H1 (cell line): Measurements from ENCODE around the gene DENND4A. TPM values are rescaled to one million over a fixed set of nuclear protein-coding genes. Genes with fewer than 3 reads are reported as not detected.

Experiments used
- CTCF ChIA-PET: fragments of 300-600 bp; sonication (Branson Sonifier 250); formaldehyde crosslinking; loops from one replicate; lab custom pipeline; 2021; ENCODE audit not compliant: partially characterized antibody; lab: Charles Lee
- POLR2A ChIA-PET: fragments of 300-600 bp; sonication (Branson Sonifier 250); formaldehyde crosslinking; loops from one replicate; lab custom pipeline; 2021; ENCODE audit warnings: inconsistent platforms; ENCODE audit not compliant: partially characterized antibody; lab: Charles Lee
- DNase-seq, 2 experiments: peaks; one replicate each; pipeline versions ENCODE4 v3.0.0 to v3.0.0-alpha.2; 2010 to 2022; ENCODE audit warnings: low spot score in 2 of 2, low read depth in 1 of 2, mixed read lengths in 1 of 2
- FAIRE-seq: peaks from 2 replicates; lab custom pipeline; 2011; peaks lifted over from hg19 to GRCh38; lab: Jason Lieb, UNC
- H2AFZ ChIP-seq: 2 replicates; pipeline ENCODE4 v1.8.1; 2012; ENCODE audit warnings: low read length, inconsistent platforms
- H2AK5ac ChIP-seq: 2 replicates; pipeline ENCODE4 v1.6.1; 2013; ENCODE audit warnings: low read depth, low read length
- H2BK120ac ChIP-seq: replicated peaks from 2 replicates; pipeline ENCODE3; 2013; ENCODE audit warnings: low read depth, low read length, inconsistent platforms
- H2BK12ac ChIP-seq: 2 replicates; pipeline ENCODE4 v1.6.1; 2013; ENCODE audit warnings: low read depth, low read length
- H2BK15ac ChIP-seq: 2 replicates; pipeline ENCODE4 v1.6.1; 2013; ENCODE audit warnings: low read length
- H2BK20ac ChIP-seq: 2 replicates; pipeline ENCODE4 v1.6.1; 2013; ENCODE audit warnings: low read length
- H2BK5ac ChIP-seq: 2 replicates; pipeline ENCODE4 v1.6.1; 2013; ENCODE audit warnings: low read depth, low read length
- H3K14ac ChIP-seq: 2 replicates; pipeline ENCODE4 v1.6.1; 2013; ENCODE audit warnings: inconsistent platforms; ENCODE audit not compliant: insufficient read length
- H3K18ac ChIP-seq: 2 replicates; pipeline ENCODE4 v1.6.1; 2013; ENCODE audit warnings: low read length; ENCODE audit errors: extremely low read depth
- H3K23ac ChIP-seq: 2 replicates; pipeline ENCODE4 v1.6.1; 2013; ENCODE audit warnings: inconsistent platforms; ENCODE audit not compliant: insufficient read length
- H3K23me2 ChIP-seq: 2 replicates; pipeline ENCODE4 v1.6.1; 2013; ENCODE audit warnings: low read depth, low read length
- H3K27ac ChIP-seq: 2 replicates; pipeline ENCODE4 v1.6.1; 2011; ENCODE audit warnings: low read depth, low read length, inconsistent platforms
- H3K27me3 ChIP-seq, 4 experiments: replicated peaks in 1 of 4; 1 replicate in 1 of 4; 2 replicates in 3 of 4; pipeline versions ENCODE4 v1.6.1 to v1.8.1; 2011 to 2013; ENCODE audit warnings: low read length in 3 of 4, mild to moderate bottlenecking in 3 of 4, inconsistent platforms in 2 of 4, mixed read lengths in 2 of 4, moderate library complexity in 1 of 4; ENCODE audit not compliant: control insufficient read depth in 3 of 4, insufficient read depth in 3 of 4; ENCODE audit errors: extremely low read depth in 1 of 4
- H3K36me3 ChIP-seq, 4 experiments: 2 replicates each; pipeline versions ENCODE4 v1.6.1 to v1.8.1; 2011 to 2013; ENCODE audit warnings: mild to moderate bottlenecking in 4 of 4, low read length in 3 of 4, moderate library complexity in 2 of 4, control low read depth in 1 of 4, inconsistent platforms in 1 of 4; ENCODE audit not compliant: insufficient read depth in 4 of 4, control insufficient read depth in 2 of 4
- H3K4ac ChIP-seq: replicated peaks from 2 replicates; pipeline ENCODE3; 2013; ENCODE audit warnings: low read length, low read depth, mixed read lengths, inconsistent platforms; ENCODE audit not compliant: insufficient read length
- H3K4me1 ChIP-seq, 4 experiments: replicated peaks in 1 of 4; 1 replicate in 1 of 4; 2 replicates in 3 of 4; pipeline versions ENCODE4 v1.6.1 to v1.8.1; 2011 to 2013; ENCODE audit warnings: low read length in 3 of 4, inconsistent platforms in 2 of 4, mixed read lengths in 1 of 4; ENCODE audit not compliant: insufficient read depth in 4 of 4, control insufficient read depth in 3 of 4
- H3K4me2 ChIP-seq, 2 experiments: 2 replicates each; pipeline versions ENCODE4 v1.6.1 to v1.8.1; 2011 to 2013; ENCODE audit warnings: low read depth in 2 of 2, low read length in 2 of 2, control low read depth in 1 of 2, inconsistent platforms in 1 of 2, mild to moderate bottlenecking in 1 of 2; ENCODE audit not compliant: insufficient read depth in 1 of 2
- H3K4me3 ChIP-seq, 4 experiments: fragments of 200-600, 300-600 bp in 1 of 4; sonication (generic), shearing (Covaris generic), sonication (Bioruptor Twin) in 1 of 4; 2 replicates each; pipeline versions ENCODE4 v1.5.1 to v1.8.1; 2011 to 2016; ENCODE audit warnings: low read length in 4 of 4, low read depth in 3 of 4, control low read depth in 2 of 4, inconsistent platforms in 2 of 4, mild to moderate bottlenecking in 2 of 4, mixed read lengths in 1 of 4, moderate library complexity in 1 of 4; ENCODE audit not compliant: insufficient read depth in 2 of 4; ENCODE audit errors: extremely low read depth in 1 of 4
- H3K56ac ChIP-seq: replicated peaks from 2 replicates; pipeline ENCODE3; 2013; ENCODE audit warnings: low read depth, mild to moderate bottlenecking, mixed read lengths, low read length, inconsistent platforms; ENCODE audit not compliant: insufficient read length
- H3K79me1 ChIP-seq: 2 replicates; pipeline ENCODE4 v1.6.1; 2013; ENCODE audit warnings: low read depth, low read length, control low read depth
- H3K79me2 ChIP-seq, 2 experiments: 2 replicates each; pipeline versions ENCODE4 v1.6.1 to v1.8.1; 2012 to 2013; ENCODE audit warnings: low read length in 2 of 2, mild to moderate bottlenecking in 2 of 2, inconsistent platforms in 1 of 2; ENCODE audit not compliant: insufficient read depth in 2 of 2, control insufficient read depth in 1 of 2
- H3K9ac ChIP-seq, 4 experiments: replicated peaks in 1 of 4; 1 replicate in 1 of 4; 2 replicates in 3 of 4; pipeline versions ENCODE4 v1.6.1 to v1.8.1; 2011 to 2013; ENCODE audit warnings: low read depth in 3 of 4, low read length in 3 of 4, control low read depth in 2 of 4, mild to moderate bottlenecking in 2 of 4, moderate library complexity in 2 of 4, inconsistent platforms in 1 of 4; ENCODE audit errors: extremely low read depth in 1 of 4
- H3K9me3 ChIP-seq, 2 experiments: 2 replicates each; pipeline versions ENCODE4 v1.6.1 to v1.8.1; 2012 to 2013; ENCODE audit warnings: mild to moderate bottlenecking in 2 of 2, moderate library complexity in 2 of 2, control low read depth in 1 of 2, inconsistent platforms in 1 of 2, low read depth in 1 of 2, low read length in 1 of 2, mixed read lengths in 1 of 2; ENCODE audit not compliant: insufficient read depth in 2 of 2
- H4K20me1 ChIP-seq, 2 experiments: replicated peaks in 1 of 2; 2 replicates each; pipeline versions ENCODE3 to v1.8.1; 2011 to 2013; ENCODE audit warnings: inconsistent platforms in 2 of 2, low read length in 2 of 2, mild to moderate bottlenecking in 1 of 2; ENCODE audit not compliant: insufficient read depth in 2 of 2, control insufficient read depth in 1 of 2
- H4K5ac ChIP-seq: 2 replicates; pipeline ENCODE4 v1.6.1; 2013; ENCODE audit warnings: low read length, low read depth, mixed read lengths, inconsistent platforms; ENCODE audit not compliant: insufficient read length
- H4K8ac ChIP-seq: 2 replicates; pipeline ENCODE4 v1.8.0; 2013; ENCODE audit warnings: mild to moderate bottlenecking, moderate library complexity, low read length, inconsistent platforms; ENCODE audit not compliant: insufficient read depth; ENCODE audit errors: extremely low read depth
- H4K91ac ChIP-seq: replicated peaks from 2 replicates; pipeline ENCODE3; 2013; ENCODE audit warnings: low read length, mixed read lengths, inconsistent platforms; ENCODE audit not compliant: insufficient read length
- CBX5 ChIP-seq: fragments of 300-800, 300-1000 bp; sonication (generic); IDR thresholded peaks from 2 replicates; pipeline ENCODE4 v1.7.1; 2016; ENCODE audit warnings: antibody characterized with exemption, low read length, low read depth
- CBX8 ChIP-seq: fragments of 300-800, 300-1000 bp; sonication (generic); IDR thresholded peaks from 2 replicates; pipeline ENCODE4 v1.7.1; 2016; ENCODE audit warnings: low read depth, low read length, borderline replicate concordance
- JUN ChIP-seq: IDR thresholded peaks from 2 replicates; pipeline ENCODE4 v1.6.1; 2011; ENCODE audit warnings: low read depth, mild to moderate bottlenecking, improper control_type of control experiment, low read length
- MAFK ChIP-seq: IDR thresholded peaks from 2 replicates; pipeline ENCODE4 v1.6.1; 2012; ENCODE audit warnings: low read depth, mild to moderate bottlenecking, improper control_type of control experiment, low read length
- SP4 ChIP-seq: IDR thresholded peaks from 2 replicates; pipeline ENCODE4 v1.6.1; 2012; ENCODE audit warnings: low read length, inconsistent platforms
- SUZ12 ChIP-seq: fragments of 200-600 bp; sonication (generic); IDR thresholded peaks from 2 replicates; pipeline ENCODE4 v1.6.1; 2012; ENCODE audit warnings: mild to moderate bottlenecking, inconsistent platforms, low read length, moderate library complexity, mixed read lengths
- WGBS, 2 experiments: shearing (Covaris generic) in 1 of 2; methylation state at CpG; one replicate each; pipeline versions ENCODE4 v1.1.6 to v1.1.7; 2013 to 2015; ENCODE audit warnings: low lambda C conversion rate in 2 of 2, mixed read lengths in 2 of 2, inconsistent platforms in 1 of 2, low coverage in 1 of 2, missing lambda C conversion rate in 1 of 2; ENCODE audit not compliant: insufficient replicate concordance in 2 of 2, insufficient coverage in 1 of 2, insufficient read length in 1 of 2; ENCODE audit errors: extremely low coverage in 1 of 2, missing lambda C conversion rate in 1 of 2; 5-methylcytosine and 5-hydroxymethylcytosine counted together
- polyA plus RNA-seq, 7 experiments: library from polyadenylated mRNA; depleted of rRNA in 3 of 7; stranded (reverse) in 5 of 7; unstranded in 2 of 7; fragments of >200 nt in 5 of 7; fragments of 200-250 nt in 2 of 7; gene quantifications; 1 replicate in 5 of 7; 2 replicates in 1 of 7; 4 replicates in 1 of 7; pipeline versions ENCODE4 v1.2.1 to v1.2.3, GENCODE V29; 2011 to 2013; ENCODE audit warnings: missing spikeins in 2 of 7, mixed read lengths in 2 of 7
- total RNA-seq: library from RNA; stranded (reverse); fragmentation: NEBNext Ultra II Directional; extraction: Animal tissue kit (Norgen Biotek cat#: 25700); gene quantifications from 2 replicates; pipeline ENCODE4 v1.2.1, GENCODE V29; 2021
- TF ChIP-seq, protein P1 (sequence below): IDR thresholded peaks from 2 replicates; pipeline ENCODE4 v1.6.1; 2011; ENCODE audit warnings: low read length, improper control_type of control experiment

Gene DENND4A
- total and polyA plus RNA-seq, 2 of the 8 experiments (the other 6 are each of a cell fraction or from before 2014, with no cell fraction given) = 1.3 to 4.7 TPM

DNA sequence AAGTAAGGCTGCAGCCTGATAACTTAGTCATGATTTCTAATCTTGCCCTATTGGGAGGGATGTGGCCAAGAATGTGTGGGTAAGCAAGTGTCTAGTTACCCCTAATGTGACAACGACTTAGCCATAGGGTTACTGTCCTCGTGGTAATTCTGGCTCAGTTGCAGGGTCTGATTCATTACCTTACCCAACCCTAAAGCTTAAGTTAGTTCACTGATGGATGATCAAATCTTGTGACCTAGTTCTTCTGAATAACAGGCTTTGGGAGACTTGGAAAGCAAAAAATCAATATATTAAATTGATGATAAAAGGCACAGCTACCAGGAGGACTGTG, 179.5 kb downstream of the DENND4A start:
- Histone ChIP-seq H3K23me2 (peaks cover 4% of the 10 kb centered on the region; the same call in 1 of the 2 replicates), H3K9ac (peak overlapping the region in 2 of 4 experiments; percentile 9 to 60; a peak in 3 of 7 replicates), H2AFZ (no peak overlapping the region), H3K9me3 (no peaks in the 10 kb centered on the region), H2BK120ac (no peak overlapping the region), H3K79me1 (0 out of 2 replicates have a peak, but pooled peaks cover 4% of the 10 kb centered on the region), H2BK12ac (no peak overlapping the region), H3K4ac (no peak overlapping the region), H4K20me1 (no peaks in the 10 kb centered on the region), H3K4me3 (no peak overlapping the region), H4K91ac (no peak overlapping the region), H3K23ac (no peak overlapping the region), H4K8ac (no peak overlapping the region), H2BK5ac (no peak overlapping the region), H3K14ac (no peak overlapping the region), H3K79me2 (peaks cover 7 to 28% of the 10 kb centered on the region in 2 experiments), H4K5ac (no peak overlapping the region), H3K18ac (no peak overlapping the region), H2AK5ac (no peak overlapping the region), H3K4me2 (peak overlapping the region; percentile 71 to 91), H3K27ac (no peak overlapping the region), H2BK20ac (no peak overlapping the region), H3K27me3 (no peaks in the 10 kb centered on the region), H2BK15ac (no peak overlapping the region), H3K36me3 (no peaks in the 10 kb centered on the region), H3K56ac (no peak overlapping the region), H3K4me1 (peaks cover 6 to 8% (median 8%) of the 10 kb centered on the region in 4 experiments; a peak in 6 of 7 replicates)
- ChIA-PET CTCF (interaction anchor here (0.6 to 2.0 kb wide), 5 partner anchors 13 to 244 kb away, joined by 3 to 5 read pairs (median 5); no protein-coding TSS in a partner anchor), POLR2A (interaction anchor here (1.1 to 3.2 kb wide), 3 partner anchors 9 to 25 kb away, joined by 5 to 25 read pairs (median 7); partner anchors contain the start of gene SLC24A1)
- FAIRE-seq (no peak), DNase-seq (no peak)
- 98% methylated on average over 2 of the region's 2 CpGs; no CpG with 5 or more reads in 1 of the 2 experiments for WGBS, 2 experiments
- TF ChIP-seq CBX8 = no peak
- TF ChIP-seq, protein P1, sequence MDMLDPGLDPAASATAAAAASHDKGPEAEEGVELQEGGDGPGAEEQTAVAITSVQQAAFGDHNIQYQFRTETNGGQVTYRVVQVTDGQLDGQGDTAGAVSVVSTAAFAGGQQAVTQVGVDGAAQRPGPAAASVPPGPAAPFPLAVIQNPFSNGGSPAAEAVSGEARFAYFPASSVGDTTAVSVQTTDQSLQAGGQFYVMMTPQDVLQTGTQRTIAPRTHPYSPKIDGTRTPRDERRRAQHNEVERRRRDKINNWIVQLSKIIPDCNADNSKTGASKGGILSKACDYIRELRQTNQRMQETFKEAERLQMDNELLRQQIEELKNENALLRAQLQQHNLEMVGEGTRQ = no peak
- TF ChIP-seq SP4 = no peak
- no peak for TF ChIP-seq SUZ12
- TF ChIP-seq CBX5 = no peak
- no peak for TF ChIP-seq MAFK
- no peak for TF ChIP-seq JUN
